BE2C (cell line): Measurements from ENCODE around the gene ODC1.

Experiments used
- DNase-seq: peaks from one replicate; pipeline ENCODE4 v3.0.0-alpha.2; 2020
- H3K27me3 ChIP-seq: fragments of 250-450 bp; sonication (Bioruptor Pico); 2 replicates; pipeline ENCODE4 v1.5.1; 2020; ENCODE audit warnings: mild to moderate bottlenecking
- H3K36me3 ChIP-seq: fragments of 250-450 bp; sonication (Bioruptor Pico); 2 replicates; pipeline ENCODE4 v1.5.1; 2020; ENCODE audit warnings: mild to moderate bottlenecking
- H3K4me1 ChIP-seq: fragments of 250-450 bp; sonication (Bioruptor Pico); 2 replicates; pipeline ENCODE4 v1.5.1; 2020
- H3K4me3 ChIP-seq: 2 replicates; pipeline ENCODE4 v1.5.1; 2011; ENCODE audit warnings: low read depth, low read length
- H3K9me3 ChIP-seq: fragments of 250-450 bp; sonication (Bioruptor Pico); 2 replicates; pipeline ENCODE4 v1.5.1; 2020
- CTCF ChIP-seq: IDR thresholded peaks from 2 replicates; pipeline ENCODE4 v1.5.1; 2012; ENCODE audit warnings: mild to moderate bottlenecking, low read depth, low read length

Gene ODC1

DNA sequence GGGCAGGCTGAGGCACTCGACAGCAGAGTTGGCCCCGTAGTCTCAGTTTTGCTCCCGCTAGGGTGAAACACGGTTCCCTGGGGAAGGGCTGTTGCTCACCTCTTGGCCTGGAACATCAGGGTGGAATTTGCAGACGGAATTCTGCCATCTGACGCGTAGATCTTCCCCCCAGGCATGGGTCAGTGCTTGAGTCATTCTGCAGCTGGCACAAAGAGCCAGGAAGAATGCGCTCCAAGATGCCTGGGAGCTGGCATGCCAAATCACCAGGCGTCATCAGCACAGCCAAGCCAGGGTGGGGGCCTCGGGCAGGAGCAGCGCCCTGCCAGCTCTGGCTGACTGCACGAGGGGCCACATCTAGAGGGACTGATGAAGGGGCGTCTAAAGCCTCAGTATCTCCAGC, 42.7 kb downstream of the ODC1 start:
- Histone ChIP-seq H3K9me3 (no peaks in the 10 kb centered on the region), H3K4me1 (peaks cover 21% of the 10 kb centered on the region), H3K4me3 (no peak overlapping the region), H3K27me3 (no peaks in the 10 kb centered on the region), H3K36me3 (peaks cover 6% of the 10 kb centered on the region)
- no peak for TF ChIP-seq CTCF
- DNase-seq: peak; percentile 61

- Histone ChIP-seq H3K4me3 (no peak overlapping the region), H3K27me3 (no peaks in the 10 kb centered on the region), H3K36me3 (peaks cover 15% of the 10 kb centered on the region), H3K9me3 (no peaks in the 10 kb centered on the region), H3K4me1 (peaks cover 21% of the 10 kb centered on the region)
- DNase-seq: peak; percentile 53
- TF ChIP-seq CTCF: no peak
Observed at GRCh38 chr2:10404324-10405143, 43.6 kb downstream of the ODC1 start.

DNA sequence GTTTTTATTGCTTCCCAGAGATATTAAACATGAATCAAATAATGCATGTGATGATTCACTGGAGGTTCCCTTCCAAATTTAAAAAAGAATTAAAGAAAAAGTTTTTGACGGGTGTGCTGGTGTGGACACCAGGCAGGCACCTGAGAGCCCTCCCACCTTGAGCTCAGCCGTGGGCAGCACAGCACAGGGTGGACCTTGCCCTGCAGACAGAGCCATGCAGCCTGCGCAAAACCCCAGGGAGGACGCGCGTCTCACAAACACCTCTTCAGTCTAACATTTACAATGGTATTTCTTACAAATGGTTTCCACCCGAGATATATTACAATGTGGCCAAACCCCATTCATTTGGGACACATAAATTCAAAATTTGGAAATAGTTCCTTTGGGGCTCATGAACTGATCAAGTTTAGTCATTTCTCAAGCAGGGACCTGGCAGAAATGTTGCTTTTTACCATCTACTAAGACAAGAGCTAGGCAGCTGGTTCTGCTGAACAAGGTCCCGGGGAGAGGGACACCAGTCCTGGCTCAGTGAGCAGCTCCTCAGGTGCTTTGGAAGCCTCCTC, 45.4 kb downstream of the ODC1 start:
- H3K4me3 ChIP-seq: no peak overlapping the region
- no peaks in the 10 kb centered on the region for H3K9me3 ChIP-seq
- H3K27me3 ChIP-seq: no peaks in the 10 kb centered on the region
- DNase-seq: no peak
- peaks cover 14% of the 10 kb centered on the region for H3K4me1 ChIP-seq
- TF ChIP-seq CTCF: no peak
- H3K36me3 ChIP-seq: peaks cover 15% of the 10 kb centered on the region

GRCh38 chr2:10402062-10402585, 46.0 kb downstream of the ODC1 start:
- Histone ChIP-seq H3K9me3 (no peaks in the 10 kb centered on the region), H3K36me3 (peaks cover 15% of the 10 kb centered on the region)
- no peak for DNase-seq

GRCh38 chr2:10400978-10401951, 46.9 kb downstream of the ODC1 start:
- Histone ChIP-seq H3K36me3 (peaks cover 15% of the 10 kb centered on the region), H3K27me3 (no peaks in the 10 kb centered on the region), H3K4me3 (no peak overlapping the region), H3K9me3 (no peaks in the 10 kb centered on the region), H3K4me1 (peaks cover 14% of the 10 kb centered on the region)
- no peak for DNase-seq
- TF ChIP-seq CTCF: no peak

More at GRCh38 chr2:10402062-10402585, 46.0 kb downstream of the ODC1 start:
- H3K4me3 ChIP-seq: no peak overlapping the region
- no peak for TF ChIP-seq CTCF
- H3K4me1 ChIP-seq: peaks cover 14% of the 10 kb centered on the region
- no peaks in the 10 kb centered on the region for H3K27me3 ChIP-seq
